GM19324 (cell line): ENCODE measurements around the gene SERPINA7.
"Not testable (repeated sequence)": the region's sequence is repeated elsewhere in the genome, so short reads cannot be mapped to it uniquely, and the experiment has no call there.

Source experiments
- ATAC-seq: cut with Tn5 transposase; IDR thresholded peaks from one replicate; pipeline ENCODE4 v1.9.1; 2021; ENCODE audit warnings: mild to moderate bottlenecking, moderate library complexity; ENCODE audit not compliant: unreplicated experiment, low FRiP score

The SERPINA7 gene, protein sequence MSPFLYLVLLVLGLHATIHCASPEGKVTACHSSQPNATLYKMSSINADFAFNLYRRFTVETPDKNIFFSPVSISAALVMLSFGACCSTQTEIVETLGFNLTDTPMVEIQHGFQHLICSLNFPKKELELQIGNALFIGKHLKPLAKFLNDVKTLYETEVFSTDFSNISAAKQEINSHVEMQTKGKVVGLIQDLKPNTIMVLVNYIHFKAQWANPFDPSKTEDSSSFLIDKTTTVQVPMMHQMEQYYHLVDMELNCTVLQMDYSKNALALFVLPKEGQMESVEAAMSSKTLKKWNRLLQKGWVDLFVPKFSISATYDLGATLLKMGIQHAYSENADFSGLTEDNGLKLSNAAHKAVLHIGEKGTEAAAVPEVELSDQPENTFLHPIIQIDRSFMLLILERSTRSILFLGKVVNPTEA

DNA sequence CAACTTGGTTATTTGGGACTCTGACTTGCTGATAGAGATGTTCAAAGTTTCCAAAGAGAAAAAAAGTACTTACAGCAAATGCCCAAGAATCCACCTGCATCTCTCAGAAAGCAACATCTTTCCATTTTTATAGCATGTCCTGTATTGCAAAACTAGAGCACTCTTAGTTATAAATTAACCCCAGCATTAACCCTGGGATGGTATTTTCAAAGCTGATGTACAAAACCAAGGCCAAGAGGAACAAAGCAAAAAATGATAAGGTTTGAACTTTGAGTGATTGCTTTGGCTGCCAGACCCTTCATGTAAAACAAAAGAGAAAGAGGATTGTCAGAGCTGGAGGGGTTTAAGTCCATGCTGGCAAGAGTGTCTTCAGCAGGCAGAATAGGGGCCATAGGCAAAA lies at the start of gene SERPINA7:
Gene SERPINA7, minus strand, starts transcription at position 103 of the 400 bp plus-strand sequence. CDS start 1,669 bp downstream, outside the sequence.
- ATAC-seq: no peak

DNA sequence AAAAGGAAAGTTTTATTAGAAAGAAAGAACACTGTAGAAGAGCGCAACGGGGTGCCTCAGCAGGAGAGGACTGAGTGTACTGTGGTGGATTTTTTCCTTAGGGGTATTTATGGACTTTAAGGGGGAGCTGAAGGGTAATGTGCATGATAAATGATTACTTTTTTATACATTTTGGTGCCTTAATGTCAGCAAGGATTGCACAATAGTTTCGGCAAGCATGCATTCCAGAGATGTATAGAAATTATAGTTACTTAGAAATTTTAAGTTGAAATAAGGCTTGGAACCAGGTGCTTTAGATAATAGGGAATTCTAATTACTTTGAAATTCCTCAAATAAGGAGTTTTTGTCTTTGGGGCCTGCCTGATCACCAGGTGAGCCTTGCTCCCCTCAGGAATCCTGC lies 30.5 kb upstream of the SERPINA7 start:
- ATAC-seq: no peak

DNA sequence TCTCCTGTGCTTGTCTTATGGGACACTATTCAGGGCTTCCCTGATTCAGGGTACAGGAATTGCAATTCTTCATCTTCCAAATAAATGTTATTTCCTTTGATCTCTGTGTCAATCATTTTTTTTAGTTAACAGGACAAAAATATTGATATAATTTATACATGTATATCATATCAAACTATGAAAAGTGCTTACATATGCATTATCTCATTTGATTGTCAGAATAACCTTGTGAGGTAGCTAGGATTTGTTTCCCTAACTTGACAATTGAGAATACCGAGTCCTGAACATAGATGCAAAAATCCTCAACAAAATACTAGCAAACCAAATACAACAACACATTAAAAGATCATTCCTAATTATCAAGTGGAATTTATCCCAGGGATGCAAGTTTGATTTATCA lies 11.5 kb upstream of the SERPINA7 start:
- no peak for ATAC-seq

DNA sequence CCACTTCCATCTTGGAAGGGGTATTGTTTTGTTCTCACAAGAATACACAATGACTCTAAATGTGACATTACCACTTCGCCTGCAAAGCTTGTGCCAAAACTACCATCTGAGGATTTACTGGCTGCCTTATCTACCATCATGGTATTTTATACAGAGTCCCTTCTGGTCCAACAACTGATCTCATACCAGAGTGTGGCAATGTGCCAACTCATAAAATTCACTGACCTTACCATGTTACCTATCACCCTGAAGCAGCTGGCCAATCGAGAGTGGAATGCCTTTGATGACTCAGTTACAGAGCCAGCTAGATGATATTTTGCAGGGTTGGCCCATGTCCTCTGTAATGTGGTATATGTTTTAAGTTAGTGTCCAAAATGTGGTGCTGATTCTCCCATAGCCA lies 3.8 kb upstream of the SERPINA7 start:
- ATAC-seq: no peak

DNA sequence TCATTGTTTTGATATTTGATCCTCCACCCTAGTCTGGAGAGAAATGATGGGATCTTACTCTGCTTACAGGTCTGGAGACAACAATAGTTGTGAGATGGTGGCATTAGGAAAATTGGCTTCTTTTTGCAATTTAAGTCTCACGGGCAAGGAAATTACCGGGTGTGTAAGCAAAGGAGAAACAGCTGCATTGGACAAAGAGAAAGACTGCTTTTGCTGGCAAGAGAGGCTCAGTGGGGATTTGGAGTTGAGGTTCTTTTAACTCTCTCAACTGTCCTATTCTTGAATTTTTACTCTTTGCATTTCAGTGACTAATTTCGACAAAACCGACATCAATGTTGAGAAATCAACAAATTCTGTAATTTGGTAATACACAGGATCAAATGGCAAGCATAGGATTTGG lies 2.3 kb upstream of the SERPINA7 start:
- ATAC-seq: no peak

DNA sequence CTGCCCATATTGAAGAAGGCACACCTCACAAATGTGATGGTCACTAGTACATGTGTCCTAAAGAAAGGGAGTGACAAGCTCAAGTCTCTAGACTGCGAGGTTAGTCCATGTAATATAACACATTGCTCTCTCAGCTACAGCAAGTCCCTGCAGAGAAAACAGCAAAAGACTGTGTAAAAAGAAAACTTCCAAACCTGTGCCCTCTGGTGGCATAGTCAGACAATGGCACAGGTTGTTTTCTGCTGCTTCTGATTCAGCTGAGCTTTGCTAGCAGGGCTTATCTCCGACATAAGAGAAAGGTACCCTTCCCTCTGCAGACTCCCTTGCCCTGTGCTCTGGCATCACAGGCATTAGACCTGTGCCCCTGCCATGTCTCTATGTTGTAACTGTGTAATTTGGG lies 1.4 kb upstream of the SERPINA7 start:
- no peak for ATAC-seq

DNA sequence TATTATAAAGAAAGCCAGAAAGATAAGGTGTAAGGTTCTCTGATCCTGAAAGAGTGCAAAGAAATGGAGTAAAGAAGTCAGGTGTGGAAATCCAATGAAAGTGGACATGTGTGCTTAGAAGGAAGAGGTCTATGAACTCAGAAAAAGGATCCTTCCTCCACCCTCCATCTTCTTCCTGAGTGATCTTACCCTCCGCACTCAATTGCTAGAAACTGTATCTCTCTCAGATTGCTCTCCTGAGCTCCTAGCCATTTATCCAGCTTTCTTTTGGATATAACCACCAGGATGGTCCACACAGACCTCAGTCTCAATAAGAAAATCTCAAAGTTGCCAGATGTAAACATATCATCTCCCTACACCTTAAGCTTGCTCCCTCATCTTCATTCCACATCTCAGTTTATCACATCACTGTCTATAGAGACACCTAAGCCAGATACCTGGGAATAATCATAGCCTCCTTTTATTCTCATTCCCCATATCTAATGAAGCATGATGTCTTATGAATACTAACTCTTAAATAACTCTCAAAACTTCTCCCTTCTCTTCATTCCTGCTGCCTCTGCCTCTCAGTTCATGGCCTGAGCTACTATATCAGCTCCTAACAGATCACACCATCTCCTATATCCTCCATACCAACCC lies 573 bp downstream of the SERPINA7 start:
- ATAC-seq: no peak

DNA sequence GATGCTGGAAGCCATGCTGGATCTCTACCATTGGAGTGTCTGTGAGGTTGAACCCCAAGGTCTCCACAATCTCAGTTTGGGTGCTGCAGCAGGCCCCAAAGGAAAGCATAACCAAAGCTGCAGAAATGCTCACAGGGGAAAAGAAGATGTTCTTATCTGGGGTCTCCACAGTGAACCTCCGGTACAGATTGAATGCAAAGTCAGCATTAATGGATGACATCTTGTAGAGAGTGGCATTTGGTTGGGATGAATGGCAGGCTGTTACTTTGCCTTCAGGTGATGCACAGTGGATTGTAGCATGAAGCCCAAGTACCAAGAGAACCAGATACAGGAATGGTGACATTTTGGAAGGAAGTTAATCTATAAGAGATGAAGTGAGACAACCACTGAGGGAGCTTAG lies 1.8 kb downstream of the SERPINA7 start:
- ATAC-seq: no peak

DNA sequence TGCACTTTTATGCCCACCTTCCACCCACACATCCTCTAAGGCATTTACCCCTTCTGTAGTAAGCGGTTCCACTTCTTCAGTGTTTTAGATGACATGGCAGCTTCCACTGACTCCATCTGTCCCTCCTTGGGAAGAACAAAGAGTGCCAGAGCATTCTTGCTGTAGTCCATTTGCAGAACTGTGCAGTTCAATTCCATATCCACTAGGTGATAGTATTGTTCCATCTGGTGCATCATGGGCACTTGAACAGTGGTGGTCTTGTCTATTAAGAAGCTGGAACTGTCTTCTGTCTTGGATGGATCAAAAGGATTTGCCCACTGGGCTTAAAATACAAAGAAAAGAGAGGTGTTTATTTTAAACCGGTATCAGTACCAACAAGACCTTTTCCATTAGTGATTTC lies 3.5 kb downstream of the SERPINA7 start:
- no peak for ATAC-seq

DNA sequence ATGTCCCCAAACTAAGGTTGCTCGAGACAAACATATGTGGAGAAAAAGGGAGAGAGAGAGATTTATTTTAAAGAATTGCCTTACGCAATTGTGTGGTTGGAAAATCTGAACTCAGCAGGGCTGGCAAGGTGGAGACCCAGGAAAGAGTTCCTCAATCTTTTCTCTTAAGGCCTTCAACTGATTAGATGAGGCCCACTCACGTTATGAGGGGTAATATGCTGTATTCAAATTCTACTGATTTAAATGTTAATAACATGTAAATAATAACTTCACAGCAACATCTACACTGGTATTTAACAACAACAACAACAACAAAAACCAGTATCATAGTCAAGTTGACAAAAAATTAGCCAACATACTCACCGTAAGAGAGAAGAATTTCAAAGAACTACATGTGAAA lies 14.6 kb downstream of the SERPINA7 start:
- ATAC-seq: no peak

DNA sequence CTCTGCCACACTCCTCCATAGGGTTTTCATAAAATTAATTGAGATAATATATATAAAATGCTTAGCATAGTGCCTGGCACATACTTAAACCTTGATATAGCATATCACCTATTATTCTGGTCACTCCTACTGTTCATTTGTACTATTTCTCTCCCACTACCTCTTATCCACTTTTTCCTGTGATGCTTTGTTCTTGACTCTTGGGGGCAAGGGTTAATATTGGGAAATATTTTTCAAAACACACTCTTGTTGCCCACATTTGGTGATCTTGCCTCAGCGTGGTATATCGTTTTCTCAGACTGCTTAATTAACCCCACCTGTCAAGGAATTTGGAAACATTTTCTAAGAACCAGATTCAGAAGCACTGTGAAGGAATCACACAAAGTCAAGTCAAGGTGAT lies 16.3 kb downstream of the SERPINA7 start:
- no peak for ATAC-seq

DNA sequence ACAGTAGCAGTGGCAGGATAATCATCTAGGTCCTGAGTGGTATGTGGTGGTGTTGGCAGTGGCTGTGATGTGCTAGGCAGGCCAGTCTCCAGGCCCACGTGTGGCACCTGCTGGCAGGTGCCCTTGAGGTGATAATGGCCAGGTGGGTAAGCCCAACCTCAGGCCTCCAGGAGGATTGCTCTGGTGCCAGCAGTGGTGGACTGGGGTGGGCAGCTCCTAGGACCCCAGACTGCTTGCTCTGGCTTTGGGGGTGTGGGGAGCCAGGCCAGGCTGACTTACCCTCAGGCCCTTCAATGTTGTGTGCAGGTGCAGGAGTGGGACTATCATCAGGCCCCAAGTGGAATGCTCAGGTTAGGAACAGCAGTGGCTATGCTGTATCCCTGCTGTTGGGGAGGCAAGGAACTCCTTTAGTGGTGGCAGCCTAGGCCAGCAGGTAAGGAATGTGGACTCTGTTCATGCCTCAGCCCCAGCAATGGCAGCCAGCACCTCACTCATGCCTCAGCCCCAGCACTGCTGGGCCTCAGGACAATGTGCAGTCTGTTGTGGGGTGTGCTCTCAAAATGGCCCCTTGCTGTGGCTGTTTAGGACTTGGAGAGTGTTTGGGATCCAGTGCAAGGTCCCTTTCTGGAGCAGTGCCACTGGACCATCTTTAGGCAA lies 24.3 kb downstream of the SERPINA7 start:
- ATAC-seq: no peak

DNA sequence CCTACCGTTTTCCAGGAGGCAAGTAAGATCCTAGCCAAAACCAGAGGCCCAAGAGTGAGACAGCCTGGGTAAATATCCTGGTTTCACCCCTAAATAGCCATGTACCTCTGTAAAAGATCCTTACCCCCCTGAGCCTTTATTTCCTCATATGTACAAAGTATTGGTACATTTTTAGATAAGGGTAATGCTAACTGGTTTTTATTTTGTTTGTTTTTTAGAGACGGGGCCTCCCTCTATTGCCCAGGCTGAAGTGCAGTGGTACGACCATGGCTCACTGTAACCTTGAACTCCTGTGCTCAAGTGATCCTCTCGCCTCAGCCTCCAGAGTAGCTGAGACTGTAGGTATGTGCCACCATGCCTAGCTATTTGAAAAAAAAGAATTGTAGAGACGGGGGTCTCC lies 29.4 kb downstream of the SERPINA7 start:
- no peak for ATAC-seq

DNA sequence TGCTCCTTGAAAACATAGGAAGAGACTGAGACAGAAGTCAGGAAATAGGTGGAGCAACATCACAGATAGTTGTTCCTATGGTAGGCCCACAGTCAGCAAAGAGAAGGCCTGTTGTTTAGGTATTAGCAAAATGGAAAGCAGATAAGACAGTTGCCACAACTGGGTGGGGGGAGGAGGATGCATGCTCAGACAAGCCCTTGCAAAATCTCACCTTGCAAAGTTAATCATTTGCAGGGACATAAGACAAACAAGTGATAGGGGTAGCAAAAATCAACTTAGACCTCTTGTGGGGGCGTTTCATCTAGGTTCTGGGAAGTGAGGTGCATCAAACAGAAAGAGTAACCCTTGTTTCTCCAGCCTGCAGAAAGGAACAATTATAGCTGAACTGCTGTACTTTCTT lies 30.7 kb downstream of the SERPINA7 start:
- no peak for ATAC-seq

DNA sequence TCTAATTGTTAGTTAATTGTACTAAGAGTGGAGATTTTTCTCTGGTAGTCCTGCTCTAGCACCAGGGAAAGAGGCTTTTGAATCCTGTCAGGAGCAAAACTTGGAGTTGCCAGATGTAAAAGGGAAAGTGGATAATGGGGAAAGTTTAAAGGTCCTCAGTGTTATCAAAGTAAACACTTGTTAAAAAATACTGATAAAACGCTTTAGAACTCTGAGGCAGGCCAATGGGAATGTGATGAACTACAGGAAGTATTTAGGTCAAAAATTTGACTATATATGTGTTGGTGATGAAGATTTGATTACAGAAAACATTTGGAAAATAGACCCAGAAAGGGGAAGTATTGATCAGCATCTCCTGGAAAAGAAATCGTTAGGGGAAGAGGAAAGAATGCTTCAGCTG lies 32.8 kb downstream of the SERPINA7 start:
- ATAC-seq: no peak

DNA sequence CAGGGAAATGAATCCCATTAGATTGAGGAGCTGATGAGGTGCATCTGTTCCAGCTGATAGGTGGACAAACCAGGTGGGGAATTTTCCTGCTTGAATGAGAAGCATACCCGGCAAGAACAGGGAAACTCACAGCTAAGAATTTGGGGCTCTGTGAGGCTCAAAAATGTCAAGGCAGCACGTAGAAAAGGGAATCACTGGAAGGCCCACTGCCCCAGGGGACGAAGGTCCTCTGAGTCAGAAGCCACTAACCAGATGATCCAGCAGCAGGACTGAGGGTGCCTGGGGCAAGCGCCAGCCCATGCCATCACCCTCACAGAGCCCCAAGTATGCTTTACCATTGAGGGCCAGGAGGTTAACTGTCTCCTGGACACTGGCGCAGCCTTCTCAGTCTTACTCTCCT lies 37.9 kb downstream of the SERPINA7 start:
- not testable (repeated sequence) for ATAC-seq

DNA sequence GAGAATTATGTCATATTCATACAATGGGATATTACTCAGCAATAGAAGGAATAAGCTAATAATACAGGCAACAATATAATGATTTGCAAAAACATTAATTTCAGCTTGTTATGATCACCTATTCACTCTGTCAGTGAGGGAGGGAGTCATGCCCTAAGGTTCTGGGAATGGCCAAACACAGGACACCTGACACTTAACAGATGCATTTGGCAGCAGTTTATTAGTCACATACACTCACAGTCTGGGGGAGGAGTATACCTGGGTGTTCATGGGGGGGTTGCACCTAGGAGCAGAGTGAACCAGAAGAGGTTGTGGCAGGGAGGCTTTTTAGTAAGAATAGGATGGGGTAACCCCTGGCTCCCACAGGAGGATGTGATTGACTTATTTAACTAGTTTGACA lies 38.3 kb downstream of the SERPINA7 start:
- ATAC-seq: no peak

DNA sequence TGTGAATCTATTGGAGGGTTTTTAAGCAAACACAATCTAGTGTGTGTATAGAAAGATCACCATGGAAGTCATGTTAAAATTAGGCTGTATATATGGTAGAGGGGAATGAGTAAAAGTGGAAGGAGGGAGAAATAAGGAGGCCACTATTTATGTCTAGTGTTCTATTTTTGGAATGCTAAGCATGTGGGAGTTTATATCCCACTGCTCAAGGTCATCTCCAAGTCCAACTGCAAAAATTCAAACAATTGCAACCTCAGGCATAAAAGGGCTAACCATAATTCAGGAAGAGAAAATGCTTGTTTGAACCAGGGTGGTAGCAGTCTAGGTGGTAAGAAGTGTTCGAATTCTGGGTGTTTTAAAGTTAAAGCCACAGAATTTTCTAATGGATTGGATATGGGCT lies 39.2 kb downstream of the SERPINA7 start:
- no peak for ATAC-seq

DNA sequence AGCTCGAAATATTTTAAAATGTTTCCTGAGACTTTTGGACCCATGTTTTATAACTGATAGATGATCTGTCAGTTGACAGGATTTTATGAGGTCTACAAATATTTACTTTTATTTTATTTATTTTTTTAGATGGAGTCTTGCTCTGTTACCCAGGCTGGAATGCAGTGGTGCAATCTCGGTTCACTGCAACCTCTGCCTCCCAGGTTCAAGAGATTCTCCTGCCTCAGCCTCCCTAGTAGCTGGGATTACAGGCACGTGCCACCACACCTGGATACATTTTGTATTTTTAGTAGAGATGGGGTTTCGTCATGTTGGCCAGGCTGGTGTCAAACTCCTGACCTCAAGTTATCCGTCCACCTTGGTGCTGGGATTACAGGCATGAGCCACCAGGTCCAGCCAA lies 50.0 kb downstream of the SERPINA7 start:
- ATAC-seq: not testable (repeated sequence)
